Panc1 (cell line): ENCODE data around the gene HOXA7. TPM values are rescaled to one million over a fixed set of nuclear protein-coding genes. Genes with fewer than 3 reads are reported as not detected.

Source experiments
- ATAC-seq: fragments of 200-7000 bp; cut with Tn5 transposase; 2 replicates; pipeline ENCODE4 v1.9.1; 2020; ENCODE audit warnings: mild to moderate bottlenecking, moderate library complexity
- BruUV-seq: library from RNA; stranded (reverse); fragments of 400-500 nt; replicated peaks from 2 replicates; lab custom pipeline; 2021; lab: Mats Ljungman, UMichigan
- CTCF ChIA-PET: fragments of 300-600 bp; sonication (Branson Sonifier 250); formaldehyde crosslinking; loops from one replicate; lab custom pipeline; 2022; ENCODE audit warnings: antibody characterized with exemption; lab: Charles Lee
- POLR2A ChIA-PET: fragments of 300-600 bp; sonication (Branson Sonifier 250); formaldehyde crosslinking; loops from one replicate; lab custom pipeline; 2022; ENCODE audit warnings: antibody characterized with exemption; lab: Charles Lee
- DNase-seq: peaks from one replicate; pipeline ENCODE4 v3.0.0-alpha.2; 2010; ENCODE audit warnings: low read depth, low spot score
- H3K27ac ChIP-seq: 2 replicates; pipeline ENCODE4 v1.5.1; 2011; ENCODE audit warnings: mild to moderate bottlenecking, low read length, inconsistent platforms
- H3K27me3 ChIP-seq: fragments of 200-500 bp; sonication (Bioruptor generic); 2 replicates; pipeline ENCODE4 v1.6.0; 2014; ENCODE audit warnings: low read length, inconsistent platforms; ENCODE audit not compliant: control insufficient read depth, insufficient read depth
- H3K36me3 ChIP-seq: fragments of 200-500 bp; sonication (Bioruptor generic); 2 replicates; pipeline ENCODE4 v1.5.1; 2014; ENCODE audit warnings: inconsistent platforms, mild to moderate bottlenecking, low read length, moderate library complexity; ENCODE audit not compliant: control insufficient read depth, insufficient read depth
- H3K4me1 ChIP-seq: 2 replicates; pipeline ENCODE4 v1.5.1; 2011; ENCODE audit warnings: inconsistent platforms, mild to moderate bottlenecking, low read length, moderate library complexity; ENCODE audit not compliant: control insufficient read depth, insufficient read depth
- H3K4me3 ChIP-seq, 2 experiments: 2 replicates each; pipeline ENCODE4 v1.5.1; 2011 to 2012; ENCODE audit warnings: low read depth in 2 of 2, low read length in 2 of 2, mild to moderate bottlenecking in 2 of 2, inconsistent platforms in 1 of 2, moderate library complexity in 1 of 2
- H3K9me3 ChIP-seq: fragments of 200-500 bp; sonication (Bioruptor generic); 2 replicates; pipeline ENCODE4 v1.5.1; 2014; ENCODE audit warnings: low read depth, mild to moderate bottlenecking, inconsistent platforms, low read length, moderate library complexity; ENCODE audit not compliant: control insufficient read depth, insufficient read depth
- POLR2AphosphoS5 ChIP-seq: IDR thresholded peaks from 2 replicates; pipeline ENCODE4 v1.6.1; 2012; ENCODE audit warnings: mild to moderate bottlenecking, low read depth, low read length, moderate library complexity
- SIN3A ChIP-seq: IDR thresholded peaks from 2 replicates; pipeline ENCODE4 v1.6.1; 2012; ENCODE audit warnings: low read depth, mild to moderate bottlenecking, low read length, moderate library complexity, borderline replicate concordance; ENCODE audit not compliant: insufficient read depth
- TCF7L2 ChIP-seq: IDR thresholded peaks from 2 replicates; pipeline ENCODE4 v1.6.1; 2011; ENCODE audit warnings: mild to moderate bottlenecking, low read depth, low read length, inconsistent platforms
- in situ Hi-C: cut with HindIII; loops from 2 replicates; pipeline ENCODE4 v1.10.0; 2016; ENCODE audit warnings: low sequenced_read_pairs, low pct_unique_long_range_greater_than_20kb
- intact Hi-C: fragments of 100-400 bp; cut with micrococcal nuclease; formaldehyde crosslinking; loops from one replicate; pipeline ENCODE4 v1.10.0; 2022; ENCODE audit not compliant: unreplicated experiment
- total RNA-seq: library from RNA; stranded (reverse); gene quantifications from one replicate; pipeline ENCODE4 v1.2.1, GENCODE V29; 2021; ENCODE audit not compliant: unreplicated experiment
- TF ChIP-seq, protein P1 (sequence below), 2 experiments: IDR thresholded peaks; 2 replicates each; pipeline ENCODE4 v1.6.1; 2011 to 2012; ENCODE audit warnings: low read depth in 2 of 2, control low read depth in 1 of 2, low read length in 1 of 2, mild to moderate bottlenecking in 1 of 2, moderate library complexity in 1 of 2; ENCODE audit not compliant: insufficient read depth in 1 of 2
- TF ChIP-seq, protein P2 (sequence below): fragments of 450-650 bp; IDR thresholded peaks from 2 replicates; pipeline ENCODE4 v1.5.1; 2017; ENCODE audit warnings: mild to moderate bottlenecking

HOXA7 gene
- total RNA-seq, 1 experiment from 2014 or later = not detected

DNA sequence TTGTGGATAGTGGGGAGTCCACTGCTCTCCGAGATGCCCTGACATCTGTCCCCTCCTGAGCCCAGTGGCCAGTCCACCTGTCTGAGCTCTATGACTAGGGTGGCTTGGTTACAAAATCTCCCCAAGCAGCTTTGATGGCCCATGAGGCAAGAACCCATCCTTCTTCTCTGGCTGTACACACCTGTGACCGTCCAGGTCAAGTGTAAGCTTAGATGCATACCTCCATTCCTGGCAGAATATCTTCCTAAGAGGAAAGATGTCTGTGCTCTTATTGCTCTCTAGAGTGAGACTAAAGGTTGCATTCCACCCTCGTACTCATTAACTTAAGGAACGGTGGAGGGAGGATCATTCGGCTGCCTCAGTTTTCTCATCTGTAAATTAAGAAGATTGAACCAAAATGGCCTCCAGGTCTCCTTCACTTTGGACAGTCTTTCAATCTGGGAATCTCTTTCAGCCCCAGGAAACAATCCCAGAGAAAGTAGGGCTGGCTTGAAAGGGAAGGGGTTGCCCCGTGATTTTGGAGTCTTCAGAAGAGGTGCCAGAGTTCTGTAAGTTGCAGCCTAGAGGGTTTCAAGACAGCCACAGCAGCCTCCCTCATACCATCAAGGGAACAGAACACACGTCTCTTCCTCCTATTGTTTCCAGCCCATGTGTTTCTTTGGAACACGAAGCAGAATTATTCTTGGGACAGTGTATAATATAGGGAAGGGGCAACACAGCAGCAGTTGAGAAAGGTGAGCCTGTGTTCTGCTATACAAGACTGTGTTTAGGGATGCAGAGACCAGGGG lies 31.4 kb downstream of the HOXA7 start:
- CTCF ChIA-PET = no interaction called here
- Histone ChIP-seq H3K9me3 (no peaks in the 10 kb centered on the region), H3K4me1 (peaks cover 70% of the 10 kb centered on the region), H3K27me3 (no peaks in the 10 kb centered on the region), H3K36me3 (no peaks in the 10 kb centered on the region), H3K4me3 (no peak overlapping the region), H3K27ac (peak overlapping the region; percentile 99)
- BruUV-seq = no TSS peak
- DNase-seq (no peak), ATAC-seq (no peak)
- POLR2A ChIA-PET = no interaction called here
- in situ Hi-C loops (no loop called here), intact Hi-C loops (no loop called here)
- no peak for TF ChIP-seq TCF7L2
- no peak for TF ChIP-seq POLR2AphosphoS5
- TF ChIP-seq, protein P1, sequence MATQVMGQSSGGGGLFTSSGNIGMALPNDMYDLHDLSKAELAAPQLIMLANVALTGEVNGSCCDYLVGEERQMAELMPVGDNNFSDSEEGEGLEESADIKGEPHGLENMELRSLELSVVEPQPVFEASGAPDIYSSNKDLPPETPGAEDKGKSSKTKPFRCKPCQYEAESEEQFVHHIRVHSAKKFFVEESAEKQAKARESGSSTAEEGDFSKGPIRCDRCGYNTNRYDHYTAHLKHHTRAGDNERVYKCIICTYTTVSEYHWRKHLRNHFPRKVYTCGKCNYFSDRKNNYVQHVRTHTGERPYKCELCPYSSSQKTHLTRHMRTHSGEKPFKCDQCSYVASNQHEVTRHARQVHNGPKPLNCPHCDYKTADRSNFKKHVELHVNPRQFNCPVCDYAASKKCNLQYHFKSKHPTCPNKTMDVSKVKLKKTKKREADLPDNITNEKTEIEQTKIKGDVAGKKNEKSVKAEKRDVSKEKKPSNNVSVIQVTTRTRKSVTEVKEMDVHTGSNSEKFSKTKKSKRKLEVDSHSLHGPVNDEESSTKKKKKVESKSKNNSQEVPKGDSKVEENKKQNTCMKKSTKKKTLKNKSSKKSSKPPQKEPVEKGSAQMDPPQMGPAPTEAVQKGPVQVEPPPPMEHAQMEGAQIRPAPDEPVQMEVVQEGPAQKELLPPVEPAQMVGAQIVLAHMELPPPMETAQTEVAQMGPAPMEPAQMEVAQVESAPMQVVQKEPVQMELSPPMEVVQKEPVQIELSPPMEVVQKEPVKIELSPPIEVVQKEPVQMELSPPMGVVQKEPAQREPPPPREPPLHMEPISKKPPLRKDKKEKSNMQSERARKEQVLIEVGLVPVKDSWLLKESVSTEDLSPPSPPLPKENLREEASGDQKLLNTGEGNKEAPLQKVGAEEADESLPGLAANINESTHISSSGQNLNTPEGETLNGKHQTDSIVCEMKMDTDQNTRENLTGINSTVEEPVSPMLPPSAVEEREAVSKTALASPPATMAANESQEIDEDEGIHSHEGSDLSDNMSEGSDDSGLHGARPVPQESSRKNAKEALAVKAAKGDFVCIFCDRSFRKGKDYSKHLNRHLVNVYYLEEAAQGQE (IDR thresholded peaks at IDR 0.05; ENCODE audit: insufficient read depth in 1 of 2, low read depth in 2 of 2, low read length in 1 of 2) = no peak
- TF ChIP-seq SIN3A = no peak
- TF ChIP-seq, protein P2, sequence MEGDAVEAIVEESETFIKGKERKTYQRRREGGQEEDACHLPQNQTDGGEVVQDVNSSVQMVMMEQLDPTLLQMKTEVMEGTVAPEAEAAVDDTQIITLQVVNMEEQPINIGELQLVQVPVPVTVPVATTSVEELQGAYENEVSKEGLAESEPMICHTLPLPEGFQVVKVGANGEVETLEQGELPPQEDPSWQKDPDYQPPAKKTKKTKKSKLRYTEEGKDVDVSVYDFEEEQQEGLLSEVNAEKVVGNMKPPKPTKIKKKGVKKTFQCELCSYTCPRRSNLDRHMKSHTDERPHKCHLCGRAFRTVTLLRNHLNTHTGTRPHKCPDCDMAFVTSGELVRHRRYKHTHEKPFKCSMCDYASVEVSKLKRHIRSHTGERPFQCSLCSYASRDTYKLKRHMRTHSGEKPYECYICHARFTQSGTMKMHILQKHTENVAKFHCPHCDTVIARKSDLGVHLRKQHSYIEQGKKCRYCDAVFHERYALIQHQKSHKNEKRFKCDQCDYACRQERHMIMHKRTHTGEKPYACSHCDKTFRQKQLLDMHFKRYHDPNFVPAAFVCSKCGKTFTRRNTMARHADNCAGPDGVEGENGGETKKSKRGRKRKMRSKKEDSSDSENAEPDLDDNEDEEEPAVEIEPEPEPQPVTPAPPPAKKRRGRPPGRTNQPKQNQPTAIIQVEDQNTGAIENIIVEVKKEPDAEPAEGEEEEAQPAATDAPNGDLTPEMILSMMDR = no peak

DNA sequence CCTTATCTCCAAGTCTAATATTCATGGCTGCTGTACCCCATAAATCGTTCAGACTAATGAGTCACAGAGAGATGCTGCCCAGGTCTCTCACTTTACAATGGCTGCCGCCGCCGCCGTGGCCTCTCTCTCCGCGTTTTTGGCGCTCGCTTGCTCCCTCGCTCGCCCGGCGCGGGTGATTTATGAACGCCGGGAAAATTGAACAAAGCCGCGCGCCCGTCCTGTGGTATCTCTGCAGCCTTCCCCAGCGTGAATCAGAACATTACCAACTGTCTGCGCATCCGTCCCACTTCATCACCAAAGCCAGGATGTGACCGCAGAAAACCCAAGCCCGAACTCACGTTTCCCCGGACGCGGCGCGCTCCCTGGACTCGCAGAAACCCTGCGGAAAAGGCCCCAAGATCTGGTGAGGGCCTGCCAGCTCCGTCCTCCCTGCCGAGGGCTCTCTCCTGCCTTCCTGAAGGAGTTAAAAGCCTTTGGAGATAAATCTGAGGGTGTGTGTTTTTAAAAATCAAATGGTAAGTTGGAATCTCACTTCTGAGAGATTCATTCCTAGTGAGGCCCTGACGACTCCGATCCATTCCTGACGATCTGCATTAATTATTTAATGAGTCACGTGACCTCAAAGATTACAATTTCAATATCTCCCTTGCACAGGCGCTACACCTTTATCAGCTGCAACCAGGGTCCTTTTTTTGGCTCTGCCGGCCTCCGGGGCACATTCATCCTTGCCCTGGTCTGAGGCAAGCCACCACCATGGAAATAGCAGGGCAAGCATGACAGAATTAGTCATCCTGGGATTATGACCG lies 32.2 kb downstream of the HOXA7 start:
- BruUV-seq = no TSS peak
- TF ChIP-seq SIN3A (no peak), TCF7L2 (no peak), POLR2AphosphoS5 (no peak)
- TF ChIP-seq, protein P1 (IDR thresholded peaks at IDR 0.05; ENCODE audit: insufficient read depth in 1 of 2, low read depth in 2 of 2, low read length in 1 of 2) = no peak
- TF ChIP-seq, protein P2 = no peak
- DNase-seq (no peak), ATAC-seq (no peak)
- Histone ChIP-seq H3K9me3 (no peaks in the 10 kb centered on the region), H3K4me1 (peaks cover 78% of the 10 kb centered on the region), H3K27me3 (no peaks in the 10 kb centered on the region), H3K36me3 (no peaks in the 10 kb centered on the region), H3K27ac (peak overlapping the region; percentile 99), H3K4me3 (no peak overlapping the region)
- intact Hi-C loops (no loop called here), in situ Hi-C loops (no loop called here)
- ChIA-PET POLR2A (no interaction called here), CTCF (no interaction called here)
